T1000 (cell line): Measurements from ENCODE around the gene HOXA3.

ENCODE experiments used
- DNase-seq: peaks from one replicate; lab custom pipeline; 2025; ENCODE audit warnings: mixed read lengths; lab: John Stamatoyannopoulos, UW

The HOXA3 gene

GRCh38 chr7:27156508-27156898 lies 4.1 kb upstream of the HOXA3 start, which contains the start of gene HOXA7:
Gene HOXA7 (minus strand): TSS chr7:27156675. CDS start chr7:27156545, 130 bp downstream.
- DNase-seq: peak; percentile 35

- DNase-seq: peak; percentile 32
Measured at GRCh38 chr7:27155816-27156507, 3.6 kb upstream of the HOXA3 start.

- DNase-seq: no peak
Measured at GRCh38 chr7:27154901-27155815, 2.8 kb upstream of the HOXA3 start.

GRCh38 chr7:27154369-27154768 lies 2.0 kb upstream of the HOXA3 start:
- no peak for DNase-seq

GRCh38 chr7:27153526-27153925 lies 1.1 kb upstream of the HOXA3 start:
- DNase-seq: no peak

GRCh38 chr7:27152816-27153442 lies 546 bp upstream of the HOXA3 start:
- DNase-seq: no peak

- DNase-seq: no peak
Measured at GRCh38 chr7:27151341-27151930, 947 bp downstream of the HOXA3 start.

- DNase-seq: peak; percentile 56
Measured at GRCh38 chr7:27150568-27151340, 1.6 kb downstream of the HOXA3 start.

GRCh38 chr7:27149842-27150567 lies 2.4 kb downstream of the HOXA3 start:
- no peak for DNase-seq

GRCh38 chr7:27148756-27149641 lies 3.4 kb downstream of the HOXA3 start:
- no peak for DNase-seq

- no peak for DNase-seq
Measured at GRCh38 chr7:27148031-27148755, 4.2 kb downstream of the HOXA3 start.

GRCh38 chr7:27147199-27148030 lies 5.0 kb downstream of the HOXA3 start, which contains the start of gene HOXA6:
Gene HOXA6 (minus strand): TSS chr7:27147774. CDS start chr7:27147749, 25 bp downstream.
- DNase-seq: no peak

GRCh38 chr7:27146491-27147198 lies 5.7 kb downstream of the HOXA3 start:
- DNase-seq: no peak

GRCh38 chr7:27145914-27146412 lies 6.4 kb downstream of the HOXA3 start:
- no peak for DNase-seq

GRCh38 chr7:27145165-27145913 lies 7.0 kb downstream of the HOXA3 start:
- DNase-seq: no peak

GRCh38 chr7:27144781-27145164 lies 7.6 kb downstream of the HOXA3 start:
- DNase-seq: no peak
